Measurements from ENCODE around the gene GPR183. TPM values are rescaled to one million over a fixed set of nuclear protein-coding genes. Genes with fewer than 3 reads are reported as not detected.

The GPR183 gene
- total and polyA plus RNA-seq, 2 donors (not counting 1 experiment from before 2014, with no cell fraction given), result 0.27 TPM; not detected in 1

- TF ChIP-seq EZH2 (IDR thresholded peaks at IDR 0.05; ENCODE audit: low read length, missing control alignments) (no peak), CTCF (conservative IDR thresholded peaks at IDR 0.05 in 1 of 2, IDR thresholded peaks at IDR 0.05 in 1 of 2; ENCODE audit: low read depth in 1 of 2, low read length in 2 of 2) (no peak)
- Histone ChIP-seq H2AFZ (ENCODE audit: low read length) (no peak overlapping the region), H3K27me3 (ENCODE audit: control insufficient read depth, insufficient read depth, low read length) (no peaks in the 10 kb centered on the region), H3K9me3 (ENCODE audit: control insufficient read depth, insufficient read depth, low read depth, low read length) (no peaks in the 10 kb centered on the region), H3K27ac (ENCODE audit: insufficient read depth, low read length) (no peak overlapping the region), H3K36me3 (ENCODE audit: control insufficient read depth, insufficient read depth, low read length) (no peaks in the 10 kb centered on the region), H4K20me1 (ENCODE audit: control insufficient read depth, extremely low read depth, insufficient read depth, low read length) (no peaks in the 10 kb centered on the region), H3K4me2 (ENCODE audit: extremely low read depth, insufficient read depth, low read length) (no peak overlapping the region), H3K79me2 (ENCODE audit: control insufficient read depth, insufficient read depth, low read length) (no peaks in the 10 kb centered on the region), H3K4me3 (replicated peaks in 1 of 4; ENCODE audit: control extremely low read depth in 1 of 4, insufficient read depth in 1 of 4, low read depth in 3 of 4, low read length in 4 of 4) (no peak overlapping the region), H3K4me1 (ENCODE audit: control insufficient read depth, extremely low read depth, insufficient read depth, low read length) (no peaks in the 10 kb centered on the region), H3K9ac (ENCODE audit: insufficient read depth, low read length) (no peak overlapping the region)
- no peak for DNase-seq (ENCODE audit: low read depth in 2 of 2)
These were observed 33.4 kb upstream of the GPR183 start for GRCh38 chr13:99340638-99341037.

GRCh38 chr13:99339736-99340397 is 32.7 kb upstream of the GPR183 start:
- Histone ChIP-seq H3K9ac (ENCODE audit: insufficient read depth, low read length) (no peak overlapping the region), H3K4me1 (ENCODE audit: control insufficient read depth, extremely low read depth, insufficient read depth, low read length) (no peaks in the 10 kb centered on the region), H3K79me2 (ENCODE audit: control insufficient read depth, insufficient read depth, low read length) (no peaks in the 10 kb centered on the region), H3K27ac (ENCODE audit: insufficient read depth, low read length) (no peak overlapping the region), H3K9me3 (ENCODE audit: control insufficient read depth, insufficient read depth, low read depth, low read length) (no peaks in the 10 kb centered on the region), H4K20me1 (ENCODE audit: control insufficient read depth, extremely low read depth, insufficient read depth, low read length) (no peaks in the 10 kb centered on the region), H3K4me2 (ENCODE audit: extremely low read depth, insufficient read depth, low read length) (no peak overlapping the region), H3K36me3 (ENCODE audit: control insufficient read depth, insufficient read depth, low read length) (no peaks in the 10 kb centered on the region), H3K4me3 (replicated peaks in 1 of 4; ENCODE audit: control extremely low read depth in 1 of 4, insufficient read depth in 1 of 4, low read depth in 3 of 4, low read length in 4 of 4) (no peak overlapping the region), H3K27me3 (ENCODE audit: control insufficient read depth, insufficient read depth, low read length) (no peaks in the 10 kb centered on the region), H2AFZ (ENCODE audit: low read length) (no peak overlapping the region)
- TF ChIP-seq EZH2 (IDR thresholded peaks at IDR 0.05; ENCODE audit: low read length, missing control alignments) (no peak), CTCF (conservative IDR thresholded peaks at IDR 0.05 in 1 of 2, IDR thresholded peaks at IDR 0.05 in 1 of 2; ENCODE audit: low read depth in 1 of 2, low read length in 2 of 2) (no peak)
- DNase-seq (ENCODE audit: low read depth in 2 of 2), result peak; percentile 38 to 48

GRCh38 chr13:99339230-99339721 is 32.1 kb upstream of the GPR183 start:
- Histone ChIP-seq H3K9ac (ENCODE audit: insufficient read depth, low read length) (no peak overlapping the region), H3K79me2 (ENCODE audit: control insufficient read depth, insufficient read depth, low read length) (no peaks in the 10 kb centered on the region), H3K4me3 (replicated peaks in 1 of 4; ENCODE audit: control extremely low read depth in 1 of 4, insufficient read depth in 1 of 4, low read depth in 3 of 4, low read length in 4 of 4) (no peak overlapping the region), H3K27ac (ENCODE audit: insufficient read depth, low read length) (no peak overlapping the region), H2AFZ (ENCODE audit: low read length) (no peak overlapping the region), H3K4me2 (ENCODE audit: extremely low read depth, insufficient read depth, low read length) (no peak overlapping the region), H4K20me1 (ENCODE audit: control insufficient read depth, extremely low read depth, insufficient read depth, low read length) (no peaks in the 10 kb centered on the region), H3K4me1 (ENCODE audit: control insufficient read depth, extremely low read depth, insufficient read depth, low read length) (no peaks in the 10 kb centered on the region), H3K36me3 (ENCODE audit: control insufficient read depth, insufficient read depth, low read length) (no peaks in the 10 kb centered on the region), H3K27me3 (ENCODE audit: control insufficient read depth, insufficient read depth, low read length) (no peaks in the 10 kb centered on the region), H3K9me3 (ENCODE audit: control insufficient read depth, insufficient read depth, low read depth, low read length) (no peaks in the 10 kb centered on the region)
- DNase-seq (ENCODE audit: low read depth in 2 of 2), result no peak
- TF ChIP-seq EZH2 (IDR thresholded peaks at IDR 0.05; ENCODE audit: low read length, missing control alignments) (no peak), CTCF (conservative IDR thresholded peaks at IDR 0.05 in 1 of 2, IDR thresholded peaks at IDR 0.05 in 1 of 2; ENCODE audit: low read depth in 1 of 2, low read length in 2 of 2) (no peak)
